PFSK-1 (cell line): ENCODE results near the gene RGS6.

Source experiments
- FOXP2 ChIP-seq: optimal IDR thresholded peaks from 2 replicates; pipeline ENCODE3; 2011; ENCODE audit warnings: borderline replicate concordance, control low read depth, inconsistent platforms; ENCODE audit not compliant: insufficient read depth; ENCODE audit errors: extremely low read length, extremely low read depth
- POLR2AphosphoS5 ChIP-seq: IDR thresholded peaks from 2 replicates; pipeline ENCODE4 v1.6.1; 2012; ENCODE audit warnings: low read depth, mild to moderate bottlenecking, control low read depth, low read length, moderate library complexity
- SIN3A ChIP-seq: IDR thresholded peaks from 2 replicates; pipeline ENCODE4 v1.6.1; 2012; ENCODE audit warnings: mild to moderate bottlenecking, low read length, moderate library complexity, borderline replicate concordance; ENCODE audit not compliant: insufficient read depth
- TAF1 ChIP-seq: IDR thresholded peaks from 2 replicates; pipeline ENCODE4 v1.6.1; 2012; ENCODE audit warnings: low read length, control low read depth, borderline replicate concordance; ENCODE audit not compliant: insufficient read depth
- TF ChIP-seq, protein P1 (sequence below), 2 experiments: IDR thresholded peaks; 2 replicates each; pipeline versions ENCODE4 v1.6.1 to v1.8.0; 2011 to 2012; ENCODE audit warnings: low read depth in 2 of 2, low read length in 2 of 2, control low read depth in 1 of 2, inconsistent platforms in 1 of 2, mild to moderate bottlenecking in 1 of 2, moderate library complexity in 1 of 2; ENCODE audit not compliant: insufficient read depth in 1 of 2

The RGS6 gene

GRCh38 chr14:72154645-72155378, 222.6 kb downstream of the RGS6 start:
- TF ChIP-seq TAF1, result no peak
- no peak for TF ChIP-seq POLR2AphosphoS5
- TF ChIP-seq FOXP2, result no peak
- TF ChIP-seq, protein P1, sequence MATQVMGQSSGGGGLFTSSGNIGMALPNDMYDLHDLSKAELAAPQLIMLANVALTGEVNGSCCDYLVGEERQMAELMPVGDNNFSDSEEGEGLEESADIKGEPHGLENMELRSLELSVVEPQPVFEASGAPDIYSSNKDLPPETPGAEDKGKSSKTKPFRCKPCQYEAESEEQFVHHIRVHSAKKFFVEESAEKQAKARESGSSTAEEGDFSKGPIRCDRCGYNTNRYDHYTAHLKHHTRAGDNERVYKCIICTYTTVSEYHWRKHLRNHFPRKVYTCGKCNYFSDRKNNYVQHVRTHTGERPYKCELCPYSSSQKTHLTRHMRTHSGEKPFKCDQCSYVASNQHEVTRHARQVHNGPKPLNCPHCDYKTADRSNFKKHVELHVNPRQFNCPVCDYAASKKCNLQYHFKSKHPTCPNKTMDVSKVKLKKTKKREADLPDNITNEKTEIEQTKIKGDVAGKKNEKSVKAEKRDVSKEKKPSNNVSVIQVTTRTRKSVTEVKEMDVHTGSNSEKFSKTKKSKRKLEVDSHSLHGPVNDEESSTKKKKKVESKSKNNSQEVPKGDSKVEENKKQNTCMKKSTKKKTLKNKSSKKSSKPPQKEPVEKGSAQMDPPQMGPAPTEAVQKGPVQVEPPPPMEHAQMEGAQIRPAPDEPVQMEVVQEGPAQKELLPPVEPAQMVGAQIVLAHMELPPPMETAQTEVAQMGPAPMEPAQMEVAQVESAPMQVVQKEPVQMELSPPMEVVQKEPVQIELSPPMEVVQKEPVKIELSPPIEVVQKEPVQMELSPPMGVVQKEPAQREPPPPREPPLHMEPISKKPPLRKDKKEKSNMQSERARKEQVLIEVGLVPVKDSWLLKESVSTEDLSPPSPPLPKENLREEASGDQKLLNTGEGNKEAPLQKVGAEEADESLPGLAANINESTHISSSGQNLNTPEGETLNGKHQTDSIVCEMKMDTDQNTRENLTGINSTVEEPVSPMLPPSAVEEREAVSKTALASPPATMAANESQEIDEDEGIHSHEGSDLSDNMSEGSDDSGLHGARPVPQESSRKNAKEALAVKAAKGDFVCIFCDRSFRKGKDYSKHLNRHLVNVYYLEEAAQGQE (IDR thresholded peaks at IDR 0.05; ENCODE audit: insufficient read depth in 1 of 2, low read depth in 2 of 2, low read length in 2 of 2), result no peak
- TF ChIP-seq SIN3A, result no peak

DNA sequence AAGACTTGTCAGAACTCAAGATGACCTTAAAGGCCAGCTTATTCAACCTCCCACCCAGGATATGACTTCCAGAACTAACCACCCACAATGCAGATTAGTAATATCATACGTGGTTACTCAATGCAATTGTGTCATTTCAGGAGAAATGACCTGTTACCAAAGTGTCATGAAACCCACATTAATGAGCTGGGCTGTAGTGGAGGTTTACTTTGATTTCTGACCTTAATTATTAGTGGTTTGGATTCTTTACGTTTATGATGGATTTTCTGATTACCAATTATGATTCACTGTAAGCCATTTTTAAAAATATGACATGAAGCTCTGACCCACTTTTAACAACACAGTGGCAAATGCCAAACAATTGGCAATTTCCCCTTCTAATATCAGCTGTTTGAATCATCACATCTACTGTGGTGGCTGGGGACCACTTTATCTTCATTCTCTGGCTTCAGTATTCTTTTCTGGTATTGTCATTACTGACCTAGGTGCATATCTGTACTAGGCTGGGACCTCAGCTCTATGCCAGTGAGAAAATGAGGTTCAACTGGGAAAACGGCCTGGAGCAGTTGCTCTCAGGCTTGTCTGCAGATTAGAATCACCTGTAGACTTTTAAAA, 223.3 kb downstream of the RGS6 start:
- TF ChIP-seq POLR2AphosphoS5 (no peak), FOXP2 (no peak), SIN3A (no peak), TAF1 (no peak)
- TF ChIP-seq, protein P1 (IDR thresholded peaks at IDR 0.05; ENCODE audit: insufficient read depth in 1 of 2, low read depth in 2 of 2, low read length in 2 of 2), result no peak

DNA sequence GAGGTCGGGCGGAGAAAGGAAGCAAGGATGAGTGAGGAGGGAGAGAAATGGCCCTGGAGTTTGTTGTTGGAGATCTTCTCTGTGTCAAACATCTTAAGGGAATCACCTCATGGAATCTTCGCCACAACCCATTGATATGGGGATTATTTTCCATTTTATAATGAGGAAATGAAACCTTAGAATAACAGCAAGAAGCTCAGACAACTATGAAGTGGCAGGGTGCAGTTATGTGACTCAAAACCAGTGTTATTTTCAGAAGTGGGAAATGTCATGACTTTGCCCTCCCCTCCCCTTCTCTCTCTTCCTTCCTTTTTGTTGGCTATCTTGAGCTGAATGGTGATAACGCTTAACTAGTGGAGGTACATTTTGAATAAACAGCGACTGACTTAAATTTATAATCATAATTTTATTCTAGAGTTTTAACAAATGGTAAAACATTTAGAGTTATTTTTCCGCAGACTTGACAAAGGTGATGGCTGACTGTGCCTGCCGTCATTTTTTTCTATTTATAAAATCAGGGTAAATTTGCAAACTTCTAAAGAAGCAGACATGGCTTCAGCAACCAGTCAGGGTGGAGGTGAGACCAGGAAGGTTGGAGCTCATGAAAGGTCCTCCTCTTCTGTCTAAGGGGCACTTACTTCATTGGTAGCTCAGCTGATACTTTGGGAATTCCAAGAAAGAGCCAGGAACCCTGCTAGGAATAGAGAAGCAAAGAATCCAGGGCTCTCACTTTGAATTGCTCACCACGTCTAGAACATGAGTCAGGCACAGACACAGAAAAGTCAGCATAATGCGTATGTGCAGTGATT, 232.4 kb downstream of the RGS6 start:
- no peak for TF ChIP-seq FOXP2
- TF ChIP-seq POLR2AphosphoS5, result no peak
- no peak for TF ChIP-seq TAF1
- no peak for TF ChIP-seq SIN3A
- TF ChIP-seq, protein P1 (IDR thresholded peaks at IDR 0.05; ENCODE audit: insufficient read depth in 1 of 2, low read depth in 2 of 2, low read length in 2 of 2), result no peak

DNA sequence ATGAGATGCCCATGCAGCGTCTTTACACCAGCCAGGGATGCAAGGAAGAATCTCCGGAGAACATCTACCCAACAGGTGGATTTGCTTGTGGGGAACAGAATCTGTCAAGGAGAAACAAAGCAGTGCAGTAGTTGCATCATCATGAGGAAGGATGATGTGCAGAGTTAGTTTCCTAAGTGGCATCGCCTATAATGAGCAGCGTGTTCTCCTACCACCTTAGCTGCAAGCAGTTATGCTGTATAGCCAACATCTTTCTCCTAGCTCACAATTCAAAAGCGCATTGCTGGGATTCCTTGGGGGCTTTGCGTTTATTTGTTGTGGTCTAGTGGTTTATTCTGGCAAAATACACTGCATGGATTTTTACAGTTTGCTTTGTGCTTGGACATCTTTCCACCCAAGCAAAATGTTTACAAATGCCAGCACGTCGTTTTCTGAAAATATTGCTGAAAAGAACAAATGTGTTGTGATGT, 233.0 kb downstream of the RGS6 start:
- TF ChIP-seq POLR2AphosphoS5 (no peak), FOXP2 (no peak), SIN3A (no peak), TAF1 (no peak)
- TF ChIP-seq, protein P1 (IDR thresholded peaks at IDR 0.05; ENCODE audit: insufficient read depth in 1 of 2, low read depth in 2 of 2, low read length in 2 of 2), result no peak
